Liver (tissue), 9 donors: ENCODE results near the gene POLR3GL. TPM values are rescaled to one million over a fixed set of nuclear protein-coding genes. Genes with fewer than 3 reads are reported as not detected.
A peak's percentile ranks its signal among the peaks of the same experiment; 100 is the strongest.

Experiments used
- DNase-seq: peaks from one replicate; pipeline ENCODE4 v3.0.0-alpha.2; 2017; ENCODE audit warnings: low spot score
- H3K27ac ChIP-seq, 2 donors: one replicate each; pipeline ENCODE4 v1.7.0; 2013; ENCODE audit warnings: inconsistent platforms in 2 of 2, low read length in 2 of 2, control low read depth in 1 of 2, low read depth in 1 of 2, mild to moderate bottlenecking in 1 of 2
- H3K27me3 ChIP-seq, 4 donors: one replicate each; pipeline versions ENCODE4 v1.6.1 to v1.7.0; 2013; ENCODE audit warnings: low read length in 3 of 4, inconsistent platforms in 1 of 4, mild to moderate bottlenecking in 1 of 4, moderate library complexity in 1 of 4; ENCODE audit not compliant: control insufficient read depth in 4 of 4, insufficient read depth in 4 of 4
- H3K36me3 ChIP-seq, 4 donors: one replicate each; pipeline versions ENCODE4 v1.6.1 to v1.7.0; 2013; ENCODE audit warnings: low read length in 3 of 4, mild to moderate bottlenecking in 3 of 4, low read depth in 1 of 4, moderate library complexity in 1 of 4; ENCODE audit not compliant: control insufficient read depth in 4 of 4, insufficient read depth in 3 of 4
- H3K4me1 ChIP-seq, 4 donors: one replicate each; pipeline versions ENCODE4 v1.6.1 to v1.7.0; 2013; ENCODE audit warnings: low read length in 3 of 4, mild to moderate bottlenecking in 3 of 4, moderate library complexity in 1 of 4; ENCODE audit not compliant: control insufficient read depth in 4 of 4, insufficient read depth in 4 of 4
- H3K4me3 ChIP-seq, 3 donors: one replicate each; pipeline versions ENCODE4 v1.6.1 to v1.7.0; 2013; ENCODE audit warnings: low read length in 3 of 3, control low read depth in 1 of 3, low read depth in 1 of 3, mild to moderate bottlenecking in 1 of 3
- H3K9ac ChIP-seq, 2 donors: one replicate each; pipeline ENCODE4 v1.7.0; 2013; ENCODE audit warnings: low read length in 2 of 2, mild to moderate bottlenecking in 2 of 2, moderate library complexity in 2 of 2, control low read depth in 1 of 2, low read depth in 1 of 2
- H3K9me3 ChIP-seq, 4 donors: one replicate each; pipeline versions ENCODE4 v1.6.1 to v1.7.0; 2013; ENCODE audit warnings: low read length in 3 of 4; ENCODE audit not compliant: control insufficient read depth in 4 of 4
- ATF3 ChIP-seq: IDR thresholded peaks from 2 replicates; pipeline ENCODE4 v1.6.1; 2016; ENCODE audit warnings: antibody characterized with exemption
- CTCF ChIP-seq: fragments of 150-350 bp; IDR thresholded peaks from 2 replicates; pipeline ENCODE4 v1.5.1; 2017; ENCODE audit warnings: improper control_type of control experiment, low read depth, low read length; ENCODE audit not compliant: missing input control
- EGR1 ChIP-seq, 2 donors: IDR thresholded peaks; 2 replicates each; pipeline ENCODE4 v1.6.1; 2016 to 2018; ENCODE audit warnings: antibody characterized with exemption in 2 of 2, low read depth in 2 of 2
- FOXA1 ChIP-seq: IDR thresholded peaks from 2 replicates; pipeline ENCODE4 v1.6.1; 2016; ENCODE audit warnings: antibody characterized with exemption
- FOXA2 ChIP-seq: IDR thresholded peaks from 2 replicates; pipeline ENCODE4 v1.6.1; 2016; ENCODE audit warnings: antibody characterized with exemption
- GABPA ChIP-seq, 2 donors: IDR thresholded peaks in 1 of 2; conservative IDR thresholded peaks in 1 of 2; 2 replicates each; pipeline ENCODE4 v1.6.1; 2016; ENCODE audit warnings: antibody characterized with exemption in 2 of 2, mild to moderate bottlenecking in 1 of 2, moderate library complexity in 1 of 2
- HNF4A ChIP-seq, 2 donors: conservative IDR thresholded peaks; 2 replicates each; pipeline ENCODE4 v1.6.1; 2016; ENCODE audit warnings: antibody characterized with exemption in 2 of 2, mild to moderate bottlenecking in 2 of 2
- HNF4G ChIP-seq: IDR thresholded peaks from 2 replicates; pipeline ENCODE4 v1.6.1; 2016; ENCODE audit warnings: antibody characterized with exemption
- JUND ChIP-seq, 2 donors: IDR thresholded peaks; 2 replicates each; pipeline ENCODE4 v1.6.1; 2016; ENCODE audit warnings: antibody characterized with exemption in 2 of 2
- MAX ChIP-seq: IDR thresholded peaks from 2 replicates; pipeline ENCODE4 v1.6.1; 2016; ENCODE audit warnings: antibody characterized with exemption
- NR2F2 ChIP-seq: IDR thresholded peaks from 2 replicates; pipeline ENCODE4 v1.6.1; 2016; ENCODE audit warnings: antibody characterized with exemption
- RAD21 ChIP-seq, 2 donors: IDR thresholded peaks; 2 replicates each; pipeline ENCODE4 v1.6.1; 2016; ENCODE audit warnings: antibody characterized with exemption in 2 of 2, mild to moderate bottlenecking in 2 of 2
- REST ChIP-seq: IDR thresholded peaks from 2 replicates; pipeline ENCODE4 v1.6.1; 2016; ENCODE audit warnings: antibody characterized with exemption, mild to moderate bottlenecking
- RXRA ChIP-seq, 2 donors: IDR thresholded peaks; 2 replicates each; pipeline ENCODE4 v1.6.1; 2017 to 2018; ENCODE audit warnings: antibody characterized with exemption in 2 of 2, mild to moderate bottlenecking in 1 of 2
- SP1 ChIP-seq: IDR thresholded peaks from 2 replicates; pipeline ENCODE4 v1.6.1; 2018; ENCODE audit warnings: antibody characterized with exemption, mild to moderate bottlenecking
- TAF1 ChIP-seq: conservative IDR thresholded peaks from 2 replicates; pipeline ENCODE4 v1.6.1; 2016; ENCODE audit warnings: antibody characterized with exemption, mild to moderate bottlenecking
- YY1 ChIP-seq: IDR thresholded peaks from 2 replicates; pipeline ENCODE4 v1.6.1; 2016; ENCODE audit warnings: antibody characterized with exemption, mild to moderate bottlenecking
- ZBTB33 ChIP-seq: IDR thresholded peaks from 2 replicates; pipeline ENCODE4 v1.6.1; 2016; ENCODE audit warnings: antibody characterized with exemption
- WGBS: extraction: QIAGEN DNeasy Blood & Tissue Kit; methylation state at CpG from one replicate; pipeline ENCODE4 v1.1.7; 2013; 5-methylcytosine and 5-hydroxymethylcytosine counted together
- polyA plus RNA-seq, 2 donors: library from polyadenylated mRNA; stranded (reverse) in 1 of 2; unstranded in 1 of 2; fragments of 200-250 nt in 1 of 2; fragments of >200 nt in 1 of 2; fragmentation: Nextera tagmentation in 1 of 2; extraction: Ambion mirVana in 1 of 2; gene quantifications; one replicate each; pipeline versions ENCODE4 v1.2.1 to v1.2.3, GENCODE V29; 2013 to 2015
- total RNA-seq, 2 donors: library from RNA; depleted of rRNA; stranded (reverse); fragments of >200 nt; gene quantifications; one replicate each; pipeline ENCODE4 v1.2.3, GENCODE V29; 2014
- donor health status: healthy.
- donor health status: healthy.
- donor health status: healthy.
- donor health status: healthy.
- donor health status: healthy.

Gene POLR3GL
- total and polyA plus RNA-seq, 4 donors = 11.9 to 23.4 (median 16.2) TPM

GRCh38 chr1:145997016-145997717 lies 32.7 kb downstream of the POLR3GL start:
- no peaks in the 10 kb centered on the region for H3K9me3 ChIP-seq
- peaks cover 6 to 29% (median 20%) of the 10 kb centered on the region in 4 donors for H3K36me3 ChIP-seq
- H3K27me3 ChIP-seq = no peaks in the 10 kb centered on the region
- peaks cover 14 to 57% (median 44%) of the 10 kb centered on the region in 4 donors for H3K4me1 ChIP-seq
- peak overlapping the region; percentile 49 to 78 (median 77) for H3K4me3 ChIP-seq
- H3K27ac ChIP-seq = peak overlapping the region; percentile 95 to 96
- TF ChIP-seq MAX (no peak), ATF3 (no peak), FOXA2 (no peak), HNF4G (no peak), TAF1 (no peak), JUND (IDR thresholded peaks at IDR 0.05) (no peak), REST (no peak), SP1 (no peak), YY1 (no peak), FOXA1 (no peak), RXRA (IDR thresholded peaks at IDR 0.05) (no peak), HNF4A (conservative IDR thresholded peaks at IDR 0.05) (no peak), ZBTB33 (no peak), NR2F2 (no peak), EGR1 (IDR thresholded peaks at IDR 0.05; ENCODE audit: low read depth in 2 of 2) (no peak), GABPA (IDR thresholded peaks at IDR 0.05 in 1 of 2, conservative IDR thresholded peaks at IDR 0.05 in 1 of 2) (no peak)
- peak; percentile 55 for DNase-seq
- WGBS = 28% methylated on average over 12 of the region's 12 CpGs
- peak overlapping the region; percentile 87 to 97 for H3K9ac ChIP-seq

GRCh38 chr1:145997718-145998023 lies 33.2 kb downstream of the POLR3GL start:
- Histone ChIP-seq H3K4me3 (peak overlapping the region in 2 of 3 donors; percentile 4 to 49), H3K4me1 (peaks cover 12 to 53% (median 40%) of the 10 kb centered on the region in 4 donors), H3K36me3 (peaks cover 4 to 27% (median 19%) of the 10 kb centered on the region in 4 donors), H3K27ac (peak overlapping the region; percentile 95 to 96), H3K9ac (peak overlapping the region; percentile 87 to 97), H3K9me3 (no peaks in the 10 kb centered on the region), H3K27me3 (no peaks in the 10 kb centered on the region)
- 42% methylated on average over 3 of the region's 3 CpGs for WGBS
- no peak for DNase-seq
- TF ChIP-seq HNF4G (no peak), YY1 (no peak), TAF1 (no peak), MAX (no peak), GABPA (IDR thresholded peaks at IDR 0.05 in 1 of 2, conservative IDR thresholded peaks at IDR 0.05 in 1 of 2) (no peak), RAD21 (IDR thresholded peaks at IDR 0.05) (no peak), ATF3 (no peak), ZBTB33 (no peak), FOXA1 (no peak), FOXA2 (no peak), JUND (IDR thresholded peaks at IDR 0.05) (no peak), RXRA (IDR thresholded peaks at IDR 0.05) (no peak), EGR1 (IDR thresholded peaks at IDR 0.05; ENCODE audit: low read depth in 2 of 2) (no peak), CTCF (no peak)
